Hematopoietic multipotent progenitor cell (in vitro differentiated cells): ENCODE data around the gene C8B. TPM values are rescaled to one million over a fixed set of nuclear protein-coding genes. Genes with fewer than 3 reads are reported as not detected.

Experiments
- DNase-seq, 3 donors: peaks; one replicate each; pipeline ENCODE4 v3.0.0-alpha.2; 2011 to 2015; ENCODE audit warnings: low read depth in 2 of 3, low spot score in 2 of 3
- total RNA-seq: library from RNA; depleted of rRNA; stranded (reverse); fragments of >200 nt; gene quantifications from one replicate; pipeline ENCODE4 v1.2.3, GENCODE V29; 2012

Gene C8B
- not detected for total RNA-seq

DNA sequence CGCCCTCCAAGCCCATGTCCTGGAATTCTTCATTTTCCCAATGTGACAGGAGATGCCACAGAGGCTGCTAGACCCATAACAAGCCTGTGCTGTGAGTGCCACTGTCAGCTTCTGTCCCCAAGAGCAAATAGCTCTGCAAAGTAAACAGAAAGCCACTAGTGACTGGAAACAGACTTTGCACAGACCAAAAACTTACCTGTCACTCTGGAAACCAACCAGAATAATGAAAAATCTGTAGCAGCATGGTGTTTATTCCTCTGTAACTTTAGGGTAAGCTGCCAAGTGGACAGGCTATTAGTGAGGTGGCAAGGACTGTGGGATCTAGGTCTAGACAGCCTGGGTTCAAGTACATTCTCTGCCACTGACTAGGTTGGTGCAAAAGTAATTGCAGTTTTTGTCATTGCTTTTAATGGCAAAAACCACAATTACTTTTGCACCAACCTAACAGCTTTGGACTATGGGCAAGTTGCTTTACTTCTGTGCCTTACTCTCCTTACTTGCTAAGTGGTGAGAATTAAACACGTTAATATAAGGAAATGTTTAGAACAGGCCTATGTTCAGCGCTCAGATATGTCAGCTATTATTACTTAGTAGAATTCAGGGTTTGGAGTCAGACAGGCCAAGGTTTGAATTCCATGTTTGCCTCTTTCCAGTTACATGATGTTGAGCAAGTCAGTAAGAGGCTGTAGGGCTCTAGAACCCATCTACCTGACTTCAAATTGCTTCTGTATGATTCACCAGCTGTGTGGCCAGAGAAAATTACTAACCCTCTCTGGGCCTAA, at the start of gene C8B:
TSS of gene C8B (minus strand) at position 100 of the 782 bp plus-strand sequence. CDS start at position 33, 67 bp downstream.
- no peak for DNase-seq

DNA sequence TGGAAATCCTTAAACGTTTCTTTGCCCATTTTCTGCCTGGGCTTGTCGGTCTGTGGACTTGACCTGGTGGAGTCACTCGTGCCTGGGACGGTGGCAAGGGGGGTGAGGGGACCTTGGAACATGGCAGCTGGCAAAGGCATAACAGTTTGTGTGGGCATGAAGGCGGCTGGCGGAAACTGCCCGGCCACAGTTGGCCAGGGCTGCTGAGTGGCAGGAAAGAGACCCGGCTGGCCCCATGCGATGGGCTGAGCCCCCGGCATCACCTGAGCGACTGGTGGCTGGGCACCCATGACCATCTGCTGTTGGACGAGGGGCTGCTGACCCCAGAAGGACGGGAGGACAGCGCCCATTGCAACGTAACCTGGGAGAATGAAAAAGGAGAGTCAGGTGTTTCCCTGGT, 49.3 kb upstream of the C8B start:
- no peak for DNase-seq

DNA sequence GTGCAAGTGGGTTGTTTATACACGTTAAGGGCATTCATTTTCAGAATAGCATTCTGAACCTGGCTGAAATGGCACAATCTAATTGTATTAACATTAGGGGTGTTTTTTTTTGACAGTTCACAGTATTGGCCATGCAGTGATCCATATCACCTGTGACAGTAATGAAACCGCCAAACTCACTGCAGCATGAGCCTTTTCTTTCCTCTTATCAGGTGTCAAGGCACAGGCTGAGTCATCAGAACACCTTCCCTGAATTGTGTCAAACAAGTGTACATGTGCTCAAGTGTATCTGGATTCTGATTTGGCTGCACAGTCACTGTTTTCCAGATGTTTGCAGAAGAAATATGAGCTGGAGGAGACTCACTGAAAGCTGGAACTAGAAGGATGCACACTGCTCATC, 47.7 kb upstream of the C8B start:
- no peak for DNase-seq

GRCh38 chr1:57012315-57012714, 46.5 kb upstream of the C8B start:
- DNase-seq: no peak

DNA sequence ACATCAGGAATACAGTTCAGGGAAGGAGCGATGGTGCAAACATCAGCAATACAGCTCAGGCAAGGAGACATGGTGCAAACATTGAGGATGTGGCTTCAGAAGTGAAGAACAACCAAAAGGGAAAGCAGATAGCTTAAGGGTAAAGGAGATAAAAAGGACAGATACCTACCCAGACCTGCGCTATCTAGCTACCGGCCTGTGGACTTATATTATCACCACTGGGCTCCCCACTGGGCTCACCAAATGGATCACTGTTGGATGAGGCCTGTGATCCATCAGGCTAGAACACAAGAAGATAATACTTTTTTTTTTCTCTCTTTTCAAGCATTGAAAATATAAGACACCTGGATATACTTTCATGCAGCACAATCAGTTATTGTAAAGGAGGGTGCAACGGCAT, 44.7 kb upstream of the C8B start:
- DNase-seq: no peak

DNA sequence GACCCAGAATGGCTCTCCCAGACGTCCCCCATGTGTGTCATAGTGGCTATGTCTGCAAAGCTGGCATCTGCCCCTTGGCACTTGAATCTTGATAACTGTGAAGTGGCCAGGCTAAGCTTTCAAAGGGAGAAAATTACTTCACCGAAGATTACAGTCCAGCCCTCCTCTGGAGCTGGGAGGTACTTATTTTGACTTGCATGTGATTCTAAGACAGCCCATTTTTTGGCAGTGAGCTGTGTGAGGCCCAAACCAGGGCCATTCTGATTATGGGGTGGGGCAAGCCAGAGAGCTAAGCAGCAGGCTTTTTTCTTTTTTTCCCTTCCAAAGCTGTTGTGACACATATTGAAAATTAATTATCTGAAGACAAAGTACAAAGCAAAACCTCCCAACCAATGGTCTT, 42.1 kb upstream of the C8B start:
- DNase-seq: no peak

DNA sequence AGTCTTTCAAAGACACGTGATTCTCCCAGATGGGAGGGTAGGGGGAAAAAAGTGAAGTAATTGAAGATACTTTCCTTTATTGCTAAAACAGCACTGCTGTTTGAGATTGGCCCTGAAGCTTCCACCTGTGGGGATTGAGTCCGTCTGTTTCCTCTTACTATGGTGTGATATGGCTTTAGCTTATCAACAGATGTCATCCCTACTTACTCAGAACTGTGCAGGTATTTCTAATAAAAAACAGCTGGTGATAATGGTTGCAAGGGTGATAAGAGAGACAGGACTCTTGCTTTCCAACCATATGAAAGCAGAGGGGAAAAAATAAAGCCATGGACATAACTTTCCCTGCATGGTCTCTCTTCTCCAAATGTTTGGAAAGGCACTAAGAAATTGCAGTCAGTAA, 41.7 kb upstream of the C8B start:
- no peak for DNase-seq

GRCh38 chr1:57003398-57004139, 37.8 kb upstream of the C8B start:
- DNase-seq: no peak

DNA sequence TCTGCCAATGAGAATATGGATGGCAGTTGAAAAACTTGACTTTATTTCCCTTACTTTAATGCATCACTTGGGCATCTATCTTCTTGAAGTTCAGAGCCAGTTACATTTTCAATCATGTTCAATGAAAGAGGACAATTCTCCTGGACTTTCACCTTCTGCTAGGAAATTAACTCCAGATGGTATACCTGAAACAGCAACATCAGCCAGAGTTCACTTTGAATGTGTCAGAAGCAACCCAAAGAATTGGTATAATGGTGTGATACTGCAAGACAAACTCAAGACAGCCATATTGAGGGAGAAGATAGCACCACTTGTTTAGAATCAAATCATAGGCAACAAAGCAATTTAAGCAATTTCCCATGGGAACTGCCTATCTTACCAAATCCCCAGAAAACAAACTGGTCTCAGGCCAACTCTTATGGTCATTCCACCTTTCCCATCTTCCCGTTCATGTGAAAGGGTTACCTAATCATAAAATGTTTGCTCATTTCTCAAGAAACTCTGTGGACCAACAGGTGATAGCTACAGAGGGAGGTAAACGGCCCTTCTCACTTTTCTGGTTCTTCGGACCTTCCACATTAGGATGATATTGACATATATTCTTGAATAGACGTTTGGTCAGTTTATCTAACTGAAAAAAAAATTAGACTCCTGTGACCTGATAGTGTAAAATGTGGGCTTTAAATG, 29.7 kb upstream of the C8B start:
- no peak for DNase-seq

GRCh38 chr1:56993475-56993874, 27.7 kb upstream of the C8B start:
- no peak for DNase-seq

- DNase-seq: no peak
Observed at GRCh38 chr1:56992318-56993125, 26.7 kb upstream of the C8B start.

DNA sequence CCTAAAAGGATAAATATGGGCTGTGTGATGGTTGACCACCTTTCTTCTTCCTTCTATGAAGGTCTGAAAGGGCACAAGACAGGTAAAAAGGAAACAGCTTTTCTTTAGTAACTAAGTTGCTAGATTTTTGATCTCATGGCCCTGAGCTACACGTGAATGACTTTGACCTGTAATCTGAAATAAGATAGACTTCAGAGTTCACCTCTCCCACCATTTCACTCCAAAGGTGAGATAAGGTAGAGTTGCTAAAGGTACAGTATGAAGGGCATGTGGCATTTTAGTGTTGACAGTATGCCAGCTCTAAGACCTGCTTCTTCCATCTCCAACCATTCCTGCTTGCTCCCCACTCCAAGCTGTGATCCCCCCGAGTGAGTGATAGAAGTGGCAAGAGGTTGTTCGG, 25.8 kb upstream of the C8B start:
- no peak for DNase-seq

DNA sequence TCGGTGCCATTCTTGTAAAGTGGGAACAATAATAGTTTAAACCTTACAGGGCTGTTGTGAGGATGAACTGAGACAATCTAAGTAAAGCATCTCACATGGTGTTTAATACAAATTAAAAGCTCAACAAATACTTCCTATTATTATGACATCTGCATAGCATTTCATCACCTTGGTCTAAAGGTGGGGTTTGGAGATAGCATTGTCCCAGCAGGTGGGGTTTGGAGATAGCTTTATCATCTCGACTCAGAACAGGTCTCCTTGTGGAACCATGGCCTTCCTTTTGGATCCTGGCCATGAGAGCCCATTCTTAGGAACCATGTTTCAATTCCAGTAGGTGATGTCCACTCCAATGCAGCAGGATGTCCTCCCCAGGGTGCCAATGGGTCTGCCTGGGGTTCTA, 20.6 kb upstream of the C8B start:
- DNase-seq: no peak

- no peak for DNase-seq
Observed at GRCh38 chr1:56985857-56986256, 20.0 kb upstream of the C8B start.

- no peak for DNase-seq
Observed at GRCh38 chr1:56983484-56983883, 17.7 kb upstream of the C8B start.

- DNase-seq: no peak
Observed at GRCh38 chr1:56979986-56980755, 14.4 kb upstream of the C8B start.

GRCh38 chr1:56978819-56979218, 13.0 kb upstream of the C8B start:
- no peak for DNase-seq

DNA sequence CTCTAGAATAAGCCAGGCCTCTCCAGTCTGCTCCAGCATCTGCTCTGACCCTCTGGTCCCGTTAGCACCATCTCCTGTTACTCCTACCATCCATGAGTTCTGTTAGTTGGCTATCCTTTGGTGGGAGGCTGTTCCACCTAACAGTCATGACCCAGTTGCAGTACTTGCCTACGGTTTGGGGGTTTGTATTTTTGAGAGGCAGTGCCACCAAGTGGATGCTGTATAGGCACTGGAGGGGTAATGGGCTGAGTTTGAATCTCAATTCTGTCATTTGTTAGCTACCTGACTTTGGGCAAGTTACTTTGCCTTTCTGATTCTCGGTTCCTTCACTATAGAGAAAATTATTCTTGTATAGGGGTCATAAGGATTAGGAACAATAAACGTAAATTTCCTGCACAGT, 12.1 kb upstream of the C8B start:
- no peak for DNase-seq

DNA sequence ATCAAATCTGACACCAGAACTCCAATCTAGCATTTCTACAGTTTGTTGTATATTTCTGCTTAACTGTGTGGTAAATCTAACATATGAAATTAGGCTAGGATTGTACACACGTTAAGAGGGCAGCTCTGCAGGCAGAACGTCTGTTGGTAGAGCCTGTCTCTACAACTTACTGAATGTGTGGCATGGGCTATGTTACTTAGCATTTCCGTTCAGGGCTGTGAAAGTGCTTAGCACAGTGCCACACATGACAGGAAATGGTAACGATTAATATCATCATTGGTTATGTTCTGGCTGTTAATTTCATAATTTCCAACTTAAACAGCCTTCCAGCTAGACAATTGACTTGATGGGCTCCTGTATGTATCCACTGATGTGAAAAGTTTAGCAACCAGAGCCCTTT, 9.6 kb upstream of the C8B start:
- no peak for DNase-seq
